Medulla oblongata (tissue), 1 donor: ENCODE results near the gene VDAC1.

Experiments
- DNase-seq: peaks from one replicate; pipeline ENCODE4 v3.0.0-alpha.2; 2015; ENCODE audit errors: extremely low spot score

The VDAC1 gene

GRCh38 chr5:133926489-133927299 lies 78.1 kb downstream of the VDAC1 start:
- no peak for DNase-seq

- DNase-seq = no peak
These were observed 78.8 kb downstream of the VDAC1 start for GRCh38 chr5:133925866-133926488.

GRCh38 chr5:133925269-133925668 lies 79.5 kb downstream of the VDAC1 start:
- no peak for DNase-seq

DNA sequence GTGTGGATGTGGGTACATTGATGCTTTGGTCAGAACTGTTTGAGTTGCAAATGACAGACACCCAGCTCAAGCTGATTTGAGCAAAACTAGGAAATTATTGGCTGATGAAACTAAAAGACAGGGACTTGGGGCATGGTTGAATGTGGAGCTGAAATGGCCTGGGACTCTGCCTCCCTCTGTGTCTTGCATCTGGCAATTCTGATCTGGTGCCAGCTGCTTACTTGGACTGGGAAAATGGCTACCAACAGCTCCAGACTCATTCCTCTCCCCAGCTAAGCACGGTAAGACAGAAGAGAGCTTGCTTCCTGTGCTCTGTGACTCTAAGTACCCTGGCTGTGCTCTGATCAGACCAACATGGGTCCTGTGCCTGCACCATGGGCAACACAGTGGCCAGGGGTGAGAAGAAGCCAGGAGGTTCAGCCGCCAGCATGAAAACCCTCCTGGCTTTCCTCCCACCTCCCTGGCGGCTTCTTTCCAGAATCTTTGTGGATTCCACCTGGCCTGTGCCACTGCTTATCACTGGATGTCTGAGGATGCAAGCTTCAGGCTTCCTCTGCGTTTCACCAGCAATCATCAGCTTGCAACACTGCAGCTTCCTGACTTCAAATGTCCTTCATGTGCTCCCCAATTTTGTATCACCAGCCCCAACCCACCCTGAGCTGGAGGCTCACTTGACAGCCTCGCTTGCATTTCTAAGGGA lies 80.4 kb downstream of the VDAC1 start:
- peak; percentile 22 for DNase-seq

DNA sequence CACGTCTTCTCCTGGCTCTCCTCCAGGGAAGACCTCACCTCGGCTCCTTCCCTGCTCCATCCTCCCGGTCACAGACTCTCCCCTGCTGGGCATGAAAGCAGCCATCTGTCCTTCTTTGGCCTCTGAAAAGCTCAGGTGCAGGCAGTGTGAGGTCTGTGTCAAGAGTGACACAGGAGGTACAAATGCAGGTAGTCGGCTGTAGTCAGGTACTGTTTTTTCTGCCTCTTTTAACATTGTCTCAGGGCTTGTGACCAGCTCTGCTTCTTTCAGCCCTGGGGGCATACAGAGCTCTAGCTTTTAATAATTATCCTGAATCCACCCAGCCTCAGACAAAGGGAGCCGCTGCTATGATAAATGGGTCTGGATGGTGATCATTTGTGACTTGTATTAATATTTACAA lies 82.8 kb downstream of the VDAC1 start:
- no peak for DNase-seq
